Liver (tissue), 9 donors: ENCODE data around the gene ATOH8. TPM values are rescaled to one million over a fixed set of nuclear protein-coding genes. Genes with fewer than 3 reads are reported as not detected.

ENCODE experiments used
- DNase-seq: peaks from one replicate; pipeline ENCODE4 v3.0.0-alpha.2; 2017; ENCODE audit warnings: low spot score
- H3K27ac ChIP-seq, 2 donors: one replicate each; pipeline ENCODE4 v1.7.0; 2013; ENCODE audit warnings: inconsistent platforms in 2 of 2, low read length in 2 of 2, control low read depth in 1 of 2, low read depth in 1 of 2, mild to moderate bottlenecking in 1 of 2
- H3K27me3 ChIP-seq, 4 donors: one replicate each; pipeline versions ENCODE4 v1.6.1 to v1.7.0; 2013; ENCODE audit warnings: low read length in 3 of 4, inconsistent platforms in 1 of 4, mild to moderate bottlenecking in 1 of 4, moderate library complexity in 1 of 4; ENCODE audit not compliant: control insufficient read depth in 4 of 4, insufficient read depth in 4 of 4
- H3K36me3 ChIP-seq, 4 donors: one replicate each; pipeline versions ENCODE4 v1.6.1 to v1.7.0; 2013; ENCODE audit warnings: low read length in 3 of 4, mild to moderate bottlenecking in 3 of 4, low read depth in 1 of 4, moderate library complexity in 1 of 4; ENCODE audit not compliant: control insufficient read depth in 4 of 4, insufficient read depth in 3 of 4
- H3K4me1 ChIP-seq, 4 donors: one replicate each; pipeline versions ENCODE4 v1.6.1 to v1.7.0; 2013; ENCODE audit warnings: low read length in 3 of 4, mild to moderate bottlenecking in 3 of 4, moderate library complexity in 1 of 4; ENCODE audit not compliant: control insufficient read depth in 4 of 4, insufficient read depth in 4 of 4
- H3K4me3 ChIP-seq, 3 donors: one replicate each; pipeline versions ENCODE4 v1.6.1 to v1.7.0; 2013; ENCODE audit warnings: low read length in 3 of 3, control low read depth in 1 of 3, low read depth in 1 of 3, mild to moderate bottlenecking in 1 of 3
- H3K9ac ChIP-seq, 2 donors: one replicate each; pipeline ENCODE4 v1.7.0; 2013; ENCODE audit warnings: low read length in 2 of 2, mild to moderate bottlenecking in 2 of 2, moderate library complexity in 2 of 2, control low read depth in 1 of 2, low read depth in 1 of 2
- H3K9me3 ChIP-seq, 4 donors: one replicate each; pipeline versions ENCODE4 v1.6.1 to v1.7.0; 2013; ENCODE audit warnings: low read length in 3 of 4; ENCODE audit not compliant: control insufficient read depth in 4 of 4
- ATF3 ChIP-seq: IDR thresholded peaks from 2 replicates; pipeline ENCODE4 v1.6.1; 2016; ENCODE audit warnings: antibody characterized with exemption
- EGR1 ChIP-seq, 2 donors: IDR thresholded peaks; 2 replicates each; pipeline ENCODE4 v1.6.1; 2016 to 2018; ENCODE audit warnings: antibody characterized with exemption in 2 of 2, low read depth in 2 of 2
- FOXA1 ChIP-seq: IDR thresholded peaks from 2 replicates; pipeline ENCODE4 v1.6.1; 2016; ENCODE audit warnings: antibody characterized with exemption
- FOXA2 ChIP-seq: IDR thresholded peaks from 2 replicates; pipeline ENCODE4 v1.6.1; 2016; ENCODE audit warnings: antibody characterized with exemption
- GABPA ChIP-seq, 2 donors: IDR thresholded peaks in 1 of 2; conservative IDR thresholded peaks in 1 of 2; 2 replicates each; pipeline ENCODE4 v1.6.1; 2016; ENCODE audit warnings: antibody characterized with exemption in 2 of 2, mild to moderate bottlenecking in 1 of 2, moderate library complexity in 1 of 2
- HNF4A ChIP-seq, 2 donors: conservative IDR thresholded peaks; 2 replicates each; pipeline ENCODE4 v1.6.1; 2016; ENCODE audit warnings: antibody characterized with exemption in 2 of 2, mild to moderate bottlenecking in 2 of 2
- HNF4G ChIP-seq: IDR thresholded peaks from 2 replicates; pipeline ENCODE4 v1.6.1; 2016; ENCODE audit warnings: antibody characterized with exemption
- JUND ChIP-seq, 2 donors: IDR thresholded peaks; 2 replicates each; pipeline ENCODE4 v1.6.1; 2016; ENCODE audit warnings: antibody characterized with exemption in 2 of 2
- NR2F2 ChIP-seq: IDR thresholded peaks from 2 replicates; pipeline ENCODE4 v1.6.1; 2016; ENCODE audit warnings: antibody characterized with exemption
- RAD21 ChIP-seq, 2 donors: IDR thresholded peaks; 2 replicates each; pipeline ENCODE4 v1.6.1; 2016; ENCODE audit warnings: antibody characterized with exemption in 2 of 2, mild to moderate bottlenecking in 2 of 2
- REST ChIP-seq: IDR thresholded peaks from 2 replicates; pipeline ENCODE4 v1.6.1; 2016; ENCODE audit warnings: antibody characterized with exemption, mild to moderate bottlenecking
- RXRA ChIP-seq, 2 donors: IDR thresholded peaks; 2 replicates each; pipeline ENCODE4 v1.6.1; 2017 to 2018; ENCODE audit warnings: antibody characterized with exemption in 2 of 2, mild to moderate bottlenecking in 1 of 2
- SP1 ChIP-seq: IDR thresholded peaks from 2 replicates; pipeline ENCODE4 v1.6.1; 2018; ENCODE audit warnings: antibody characterized with exemption, mild to moderate bottlenecking
- TAF1 ChIP-seq: conservative IDR thresholded peaks from 2 replicates; pipeline ENCODE4 v1.6.1; 2016; ENCODE audit warnings: antibody characterized with exemption, mild to moderate bottlenecking
- YY1 ChIP-seq: IDR thresholded peaks from 2 replicates; pipeline ENCODE4 v1.6.1; 2016; ENCODE audit warnings: antibody characterized with exemption, mild to moderate bottlenecking
- ZBTB33 ChIP-seq: IDR thresholded peaks from 2 replicates; pipeline ENCODE4 v1.6.1; 2016; ENCODE audit warnings: antibody characterized with exemption
- WGBS: extraction: QIAGEN DNeasy Blood & Tissue Kit; methylation state at CpG from one replicate; pipeline ENCODE4 v1.1.7; 2013; 5-methylcytosine and 5-hydroxymethylcytosine counted together
- polyA plus RNA-seq, 2 donors: library from polyadenylated mRNA; stranded (reverse) in 1 of 2; unstranded in 1 of 2; fragments of 200-250 nt in 1 of 2; fragments of >200 nt in 1 of 2; fragmentation: Nextera tagmentation in 1 of 2; extraction: Ambion mirVana in 1 of 2; gene quantifications; one replicate each; pipeline versions ENCODE4 v1.2.1 to v1.2.3, GENCODE V29; 2013 to 2015
- total RNA-seq, 2 donors: library from RNA; depleted of rRNA; stranded (reverse); fragments of >200 nt; gene quantifications; one replicate each; pipeline ENCODE4 v1.2.3, GENCODE V29; 2014
- TF ChIP-seq, protein P1 (sequence below): IDR thresholded peaks from 2 replicates; pipeline ENCODE4 v1.6.1; 2016; ENCODE audit warnings: antibody characterized with exemption
- TF ChIP-seq, protein P2 (sequence below): fragments of 150-350 bp; IDR thresholded peaks from 2 replicates; pipeline ENCODE4 v1.5.1; 2017; ENCODE audit warnings: improper control_type of control experiment, low read depth, low read length; ENCODE audit not compliant: missing input control
- donor health status: healthy.
- donor health status: healthy.
- donor health status: healthy.
- donor health status: healthy.
- donor health status: healthy.

Gene ATOH8
- total and polyA plus RNA-seq, 4 donors, result 0.33 to 37.7 (median 26.8) TPM

- TF ChIP-seq, protein P1, sequence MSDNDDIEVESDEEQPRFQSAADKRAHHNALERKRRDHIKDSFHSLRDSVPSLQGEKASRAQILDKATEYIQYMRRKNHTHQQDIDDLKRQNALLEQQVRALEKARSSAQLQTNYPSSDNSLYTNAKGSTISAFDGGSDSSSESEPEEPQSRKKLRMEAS, result no peak
Observed at GRCh38 chr2:85786865-85787264, 33.1 kb downstream of the ATOH8 start (continued).

DNA sequence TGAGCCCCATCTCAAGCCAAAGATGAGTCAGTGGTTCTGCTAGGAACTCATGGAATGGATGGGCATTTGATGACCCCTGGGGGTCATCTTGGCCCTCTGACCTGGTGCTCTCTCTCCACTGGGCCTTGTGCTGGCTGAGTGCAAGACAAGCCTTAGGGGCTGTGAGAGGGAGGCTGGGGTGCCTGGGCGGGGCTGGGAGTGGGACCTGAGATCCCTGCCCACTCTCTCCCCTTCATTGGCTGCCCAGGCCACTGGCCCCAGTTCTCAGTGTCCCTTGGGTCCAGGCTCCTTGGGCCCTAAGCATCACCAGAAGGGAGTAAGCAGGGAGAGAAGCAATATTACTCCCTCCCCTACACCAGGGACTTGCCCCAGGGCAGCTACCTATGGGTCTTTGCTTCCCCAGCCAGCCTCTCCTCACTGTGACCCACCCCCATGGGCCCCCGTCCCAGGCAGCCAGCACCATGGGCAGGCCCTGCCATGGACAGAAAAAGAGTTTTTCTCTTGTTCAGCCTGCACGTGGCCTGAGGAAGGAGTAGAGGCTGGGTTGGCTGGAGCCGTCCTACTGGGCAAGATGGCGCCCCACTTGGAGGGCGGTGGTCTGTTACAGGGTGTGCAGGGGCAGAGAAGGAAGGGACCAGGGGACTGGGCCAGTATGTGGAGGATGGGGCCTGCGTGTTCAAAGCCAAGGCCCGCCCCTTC lies 33.6 kb downstream of the ATOH8 start:
- H3K27ac ChIP-seq, result peak overlapping the region in 1 of 2 donors; percentile 71

More for the DNA sequence above, 33.6 kb downstream of the ATOH8 start:
- no peaks in the 10 kb centered on the region for H3K9me3 ChIP-seq
- no peak overlapping the region for H3K4me3 ChIP-seq
- H3K9ac ChIP-seq, result no peak overlapping the region
- no peaks in the 10 kb centered on the region for H3K27me3 ChIP-seq
- H3K4me1 ChIP-seq, result peaks cover 0 to 16% (median 10%) of the 10 kb centered on the region in 4 donors
- 96% methylated on average over 8 of the region's 8 CpGs for WGBS
- TF ChIP-seq ZBTB33 (no peak), RAD21 (IDR thresholded peaks at IDR 0.05) (no peak), FOXA1 (no peak), YY1 (no peak), HNF4G (no peak), FOXA2 (no peak), NR2F2 (no peak), HNF4A (conservative IDR thresholded peaks at IDR 0.05) (no peak), REST (no peak), RXRA (IDR thresholded peaks at IDR 0.05) (no peak), JUND (IDR thresholded peaks at IDR 0.05) (no peak), EGR1 (IDR thresholded peaks at IDR 0.05; ENCODE audit: low read depth in 2 of 2) (no peak), SP1 (no peak), ATF3 (no peak), TAF1 (no peak), GABPA (IDR thresholded peaks at IDR 0.05 in 1 of 2, conservative IDR thresholded peaks at IDR 0.05 in 1 of 2) (no peak)
- TF ChIP-seq, protein P1, result no peak
- TF ChIP-seq, protein P2, sequence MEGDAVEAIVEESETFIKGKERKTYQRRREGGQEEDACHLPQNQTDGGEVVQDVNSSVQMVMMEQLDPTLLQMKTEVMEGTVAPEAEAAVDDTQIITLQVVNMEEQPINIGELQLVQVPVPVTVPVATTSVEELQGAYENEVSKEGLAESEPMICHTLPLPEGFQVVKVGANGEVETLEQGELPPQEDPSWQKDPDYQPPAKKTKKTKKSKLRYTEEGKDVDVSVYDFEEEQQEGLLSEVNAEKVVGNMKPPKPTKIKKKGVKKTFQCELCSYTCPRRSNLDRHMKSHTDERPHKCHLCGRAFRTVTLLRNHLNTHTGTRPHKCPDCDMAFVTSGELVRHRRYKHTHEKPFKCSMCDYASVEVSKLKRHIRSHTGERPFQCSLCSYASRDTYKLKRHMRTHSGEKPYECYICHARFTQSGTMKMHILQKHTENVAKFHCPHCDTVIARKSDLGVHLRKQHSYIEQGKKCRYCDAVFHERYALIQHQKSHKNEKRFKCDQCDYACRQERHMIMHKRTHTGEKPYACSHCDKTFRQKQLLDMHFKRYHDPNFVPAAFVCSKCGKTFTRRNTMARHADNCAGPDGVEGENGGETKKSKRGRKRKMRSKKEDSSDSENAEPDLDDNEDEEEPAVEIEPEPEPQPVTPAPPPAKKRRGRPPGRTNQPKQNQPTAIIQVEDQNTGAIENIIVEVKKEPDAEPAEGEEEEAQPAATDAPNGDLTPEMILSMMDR, result no peak
- H3K36me3 ChIP-seq, result peaks cover 0 to 9% (median 3%) of the 10 kb centered on the region in 4 donors
- DNase-seq, result no peak
